B cell (primary cell): ENCODE data around the gene NCAPG2. TPM values are rescaled to one million over a fixed set of nuclear protein-coding genes. Genes with fewer than 3 reads are reported as not detected.

Experiments
- ATAC-seq: fragments of 200-7000 bp; cut with Tn5 transposase; one replicate; pipeline ENCODE4 v1.10.0; 2021; ENCODE audit warnings: low read depth, mild to moderate bottlenecking, moderate number of reproducible peaks, moderate library complexity
- CTCF ChIA-PET: fragments of 350-600 bp; sonication (Branson Sonifier 250); formaldehyde crosslinking; loops from one replicate; lab custom pipeline; 2021; ENCODE audit warnings: antibody characterized with exemption, inconsistent platforms; lab: Charles Lee
- POLR2A ChIA-PET: fragments of 350-600 bp; sonication (Branson Sonifier 250); formaldehyde crosslinking; loops from one replicate; lab custom pipeline; 2021; ENCODE audit warnings: antibody characterized with exemption; lab: Charles Lee
- DNase-seq: peaks from one replicate; pipeline ENCODE4 v3.0.0; 2013
- H2AFZ ChIP-seq: 2 replicates; pipeline ENCODE4 v1.6.1; 2012; ENCODE audit warnings: mild to moderate bottlenecking, low read depth, low read length; ENCODE audit not compliant: insufficient read depth, poor library complexity, severe bottlenecking
- H3K27ac ChIP-seq, 2 donors: 1 replicate in 1 of 2; 2 replicates in 1 of 2; pipeline ENCODE4 v1.5.1; 2012 to 2013; ENCODE audit warnings: low read length in 2 of 2, mild to moderate bottlenecking in 2 of 2, moderate library complexity in 1 of 2
- H3K27me3 ChIP-seq, 4 experiments: fragments of 200-600 bp in 1 of 4; sonication (generic) in 1 of 4; replicated peaks in 1 of 4; 1 replicate in 2 of 4; 2 replicates in 2 of 4; pipeline versions ENCODE4 v1.6.1 to v1.7.0; 2013 to 2016; ENCODE audit warnings: low read length in 3 of 4, mild to moderate bottlenecking in 2 of 4, mixed read lengths in 1 of 4, moderate library complexity in 1 of 4; ENCODE audit not compliant: insufficient read depth in 4 of 4, control insufficient read depth in 3 of 4; ENCODE audit errors: control extremely low read depth in 1 of 4
- H3K36me3 ChIP-seq, 2 experiments: replicated peaks in 1 of 2; 1 replicate in 1 of 2; 2 replicates in 1 of 2; pipeline versions ENCODE4 v1.6.1 to v1.7.1; 2013; ENCODE audit warnings: low read length in 1 of 2; ENCODE audit not compliant: insufficient read depth in 2 of 2, control insufficient read depth in 1 of 2; ENCODE audit errors: control extremely low read depth in 1 of 2, extremely low read depth in 1 of 2
- H3K4me1 ChIP-seq, 2 donors: fragments of 200-600 bp in 1 of 2; sonication (generic) in 1 of 2; 1 replicate in 1 of 2; 2 replicates in 1 of 2; pipeline versions ENCODE4 v1.5.1 to v1.6.1; 2013 to 2017; ENCODE audit warnings: low read length in 2 of 2; ENCODE audit not compliant: control insufficient read depth in 2 of 2, insufficient read depth in 2 of 2
- H3K4me2 ChIP-seq: replicated peaks from 2 replicates; pipeline ENCODE3; 2012; ENCODE audit warnings: mild to moderate bottlenecking, low read depth, low read length; ENCODE audit not compliant: poor library complexity, severe bottlenecking
- H3K4me3 ChIP-seq, 5 experiments: fragments of 200-600 bp in 1 of 5; sonication (generic) in 1 of 5; 1 replicate in 3 of 5; 2 replicates in 2 of 5; pipeline versions ENCODE4 v1.5.1 to v1.7.0; 2011 to 2016; ENCODE audit warnings: low read length in 4 of 5, mild to moderate bottlenecking in 4 of 5, low read depth in 2 of 5, control low read depth in 1 of 5, moderate library complexity in 1 of 5; ENCODE audit not compliant: insufficient read depth in 1 of 5; ENCODE audit errors: control extremely low read depth in 1 of 5, extremely low read depth in 1 of 5
- H3K79me2 ChIP-seq: fragments of 200-600 bp; sonication (generic); one replicate; pipeline ENCODE4 v1.6.0; 2016; ENCODE audit warnings: low read length; ENCODE audit not compliant: control insufficient read depth, insufficient read depth
- H3K9ac ChIP-seq: fragments of 200-600 bp; sonication (generic); 2 replicates; pipeline ENCODE4 v1.6.1; 2017; ENCODE audit warnings: mild to moderate bottlenecking, low read length, moderate library complexity
- H3K9me3 ChIP-seq, 3 donors: one replicate each; pipeline versions ENCODE4 v1.6.1 to v1.7.1; 2013; ENCODE audit warnings: low read length in 2 of 3; ENCODE audit not compliant: control insufficient read depth in 2 of 3, insufficient read depth in 1 of 3; ENCODE audit errors: control extremely low read depth in 1 of 3
- H4K20me1 ChIP-seq: 2 replicates; pipeline ENCODE4 v1.6.0; 2012; ENCODE audit warnings: mild to moderate bottlenecking, low read length; ENCODE audit not compliant: insufficient read depth, control insufficient read depth, poor library complexity, severe bottlenecking
- H3K27ac Mint-ChIP-seq: one replicate; pipeline ENCODE4 v1.8.0; 2021; ENCODE audit warnings: mixed read lengths
- H3K27me3 Mint-ChIP-seq: one replicate; pipeline ENCODE4 v1.8.0; 2021; ENCODE audit warnings: mixed read lengths
- H3K4me1 Mint-ChIP-seq: one replicate; pipeline ENCODE4 v1.8.0; 2021; ENCODE audit warnings: mixed read lengths
- H3K4me3 Mint-ChIP-seq: one replicate; pipeline ENCODE4 v1.8.0; 2021; ENCODE audit warnings: mixed read lengths
- H3K9me3 Mint-ChIP-seq: one replicate; pipeline ENCODE4 v1.8.0; 2022; ENCODE audit warnings: mixed read lengths; ENCODE audit not compliant: insufficient read depth
- EZH2 ChIP-seq: IDR thresholded peaks from 2 replicates; pipeline ENCODE4 v1.6.1; 2012; ENCODE audit warnings: borderline replicate concordance, low read depth, mild to moderate bottlenecking, moderate library complexity, low read length; ENCODE audit not compliant: insufficient read depth, poor library complexity, severe bottlenecking
- WGBS: methylation state at CpG from one replicate; pipeline ENCODE4 v1.1.5; 2013; ENCODE audit warnings: missing lambda C conversion rate; ENCODE audit not compliant: insufficient coverage; 5-methylcytosine and 5-hydroxymethylcytosine counted together
- intact Hi-C: fragments of 100-400 bp; cut with micrococcal nuclease; formaldehyde crosslinking; loops from one replicate; pipeline ENCODE4 v1.10.0; 2022
- polyA plus RNA-seq: library from polyadenylated mRNA; depleted of rRNA; stranded (reverse); fragments of >200 nt; gene quantifications from 2 replicates; pipeline ENCODE4 v1.2.3, GENCODE V29; 2012
- total RNA-seq, 2 donors: library from RNA; stranded (reverse); fragments of 120-200 nt in 1 of 2; gene quantifications; 1 replicate in 1 of 2; 2 replicates in 1 of 2; pipeline versions ENCODE4 v1.2.3 to v1.2.4, GENCODE V29; 2013 to 2022
- TF ChIP-seq, protein P1 (sequence below): fragments of 200-600 bp; IDR thresholded peaks from one replicate; pipeline ENCODE4 v1.8.0; 2022; ENCODE audit warnings: antibody characterized with exemption, mild to moderate bottlenecking

NCAPG2 gene
- total and polyA plus RNA-seq, 2 donors (not counting 1 experiment from before 2014, with no cell fraction given) = 2.9 to 9.8 TPM

DNA sequence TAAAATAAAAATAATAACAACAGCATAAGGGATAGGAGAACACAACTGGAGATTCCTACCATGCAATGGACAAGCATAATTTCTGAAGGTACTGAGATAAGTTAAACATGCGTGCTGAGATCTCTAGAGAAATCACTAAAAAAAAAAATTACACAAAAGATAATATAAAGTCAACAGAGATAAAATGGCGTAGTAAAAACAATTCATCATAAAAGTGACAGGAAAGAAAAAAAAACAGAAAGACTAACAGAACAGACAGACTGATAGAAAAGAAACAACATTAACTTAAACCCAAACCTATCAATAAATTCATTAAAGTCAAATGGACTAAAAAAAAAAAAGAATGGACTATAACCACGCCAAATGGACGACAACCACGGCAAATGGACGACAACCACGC lies 56.4 kb downstream of the NCAPG2 start:
- Histone ChIP-seq H2AFZ (no peak overlapping the region), H3K9me3 (no peaks in the 10 kb centered on the region), H4K20me1 (no peaks in the 10 kb centered on the region), H3K4me3 (no peak overlapping the region), H3K27ac (no peak overlapping the region), H3K9ac (no peak overlapping the region), H3K27me3 (no peaks in the 10 kb centered on the region), H3K79me2 (no peaks in the 10 kb centered on the region), H3K4me2 (no peak overlapping the region), H3K4me1 (no peaks in the 10 kb centered on the region), H3K36me3 (peaks cover 4 to 8% of the 10 kb centered on the region in 2 experiments)
- no peaks in the 10 kb centered on the region for H3K4me1 Mint-ChIP-seq
- ChIA-PET CTCF (no interaction called here), POLR2A (no interaction called here)
- no peak for DNase-seq
- intact Hi-C loops = no loop called here
- ATAC-seq = no peak
- H3K27me3 Mint-ChIP-seq = no peaks in the 10 kb centered on the region
- 100% methylated on average over 4 of the region's 7 CpGs for WGBS
- H3K9me3 Mint-ChIP-seq = no peaks in the 10 kb centered on the region
- H3K27ac Mint-ChIP-seq = no peak overlapping the region
- TF ChIP-seq, protein P1, sequence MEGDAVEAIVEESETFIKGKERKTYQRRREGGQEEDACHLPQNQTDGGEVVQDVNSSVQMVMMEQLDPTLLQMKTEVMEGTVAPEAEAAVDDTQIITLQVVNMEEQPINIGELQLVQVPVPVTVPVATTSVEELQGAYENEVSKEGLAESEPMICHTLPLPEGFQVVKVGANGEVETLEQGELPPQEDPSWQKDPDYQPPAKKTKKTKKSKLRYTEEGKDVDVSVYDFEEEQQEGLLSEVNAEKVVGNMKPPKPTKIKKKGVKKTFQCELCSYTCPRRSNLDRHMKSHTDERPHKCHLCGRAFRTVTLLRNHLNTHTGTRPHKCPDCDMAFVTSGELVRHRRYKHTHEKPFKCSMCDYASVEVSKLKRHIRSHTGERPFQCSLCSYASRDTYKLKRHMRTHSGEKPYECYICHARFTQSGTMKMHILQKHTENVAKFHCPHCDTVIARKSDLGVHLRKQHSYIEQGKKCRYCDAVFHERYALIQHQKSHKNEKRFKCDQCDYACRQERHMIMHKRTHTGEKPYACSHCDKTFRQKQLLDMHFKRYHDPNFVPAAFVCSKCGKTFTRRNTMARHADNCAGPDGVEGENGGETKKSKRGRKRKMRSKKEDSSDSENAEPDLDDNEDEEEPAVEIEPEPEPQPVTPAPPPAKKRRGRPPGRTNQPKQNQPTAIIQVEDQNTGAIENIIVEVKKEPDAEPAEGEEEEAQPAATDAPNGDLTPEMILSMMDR = no peak
- TF ChIP-seq EZH2 = no peak
- H3K4me3 Mint-ChIP-seq = no peak overlapping the region

DNA sequence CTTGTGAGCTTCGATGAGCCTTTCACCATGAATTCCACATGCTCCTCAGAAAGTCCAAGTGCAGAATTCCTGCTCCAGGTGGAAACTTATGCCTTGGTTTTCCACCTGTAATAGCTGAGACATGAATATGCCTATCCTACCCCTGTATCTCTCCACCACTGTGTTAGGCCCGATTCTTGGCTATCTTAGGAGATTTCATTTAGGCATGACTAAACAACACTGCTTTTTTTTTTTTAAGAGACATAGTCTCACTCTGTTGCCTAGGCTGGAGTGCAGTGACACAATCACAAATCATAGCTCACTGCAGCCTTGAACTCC lies 57.2 kb downstream of the NCAPG2 start:
- Histone ChIP-seq H3K4me2 (no peak overlapping the region), H3K27ac (no peak overlapping the region), H3K36me3 (peaks cover 4 to 8% of the 10 kb centered on the region in 2 experiments), H3K9ac (no peak overlapping the region), H3K79me2 (no peaks in the 10 kb centered on the region), H3K9me3 (no peaks in the 10 kb centered on the region), H2AFZ (no peak overlapping the region), H4K20me1 (no peaks in the 10 kb centered on the region), H3K4me3 (no peak overlapping the region), H3K4me1 (no peaks in the 10 kb centered on the region), H3K27me3 (no peaks in the 10 kb centered on the region)
- Mint-ChIP-seq H3K27me3 (no peaks in the 10 kb centered on the region), H3K27ac (no peak overlapping the region), H3K4me1 (no peaks in the 10 kb centered on the region), H3K9me3 (no peaks in the 10 kb centered on the region), H3K4me3 (no peak overlapping the region)
- ATAC-seq (no peak), DNase-seq (no peak)
- POLR2A ChIA-PET = no interaction called here
- 94% methylated on average over 2 of the region's 2 CpGs for WGBS
- intact Hi-C loops = no loop called here
- TF ChIP-seq, protein P1 = no peak
- no peak for TF ChIP-seq EZH2
- CTCF ChIA-PET = no interaction called here
